ENCODE results near the gene SCAMP2.

GRCh38 chr15:74801311-74801997 is 71.7 kb downstream of the SCAMP2 start:
- TF ChIP-seq EZH2 (IDR thresholded peaks at IDR 0.05) (no peak), POLR2A (IDR thresholded peaks at IDR 0.05; ENCODE audit: borderline replicate concordance, extremely low read depth, insufficient read depth, insufficient read length) (no peak), SP1 (IDR thresholded peaks at IDR 0.05; ENCODE audit: low read depth) (no peak), SIN3A (IDR thresholded peaks at IDR 0.05; ENCODE audit: low read depth) (no peak), CTCF (IDR thresholded peaks at IDR 0.05 in 2 of 3, conservative IDR thresholded peaks at IDR 0.05 in 1 of 3; ENCODE audit: borderline replicate concordance in 1 of 3, insufficient read depth in 1 of 3, low read depth in 2 of 3, low read length in 2 of 3) (no peak), EZH2phosphoT487 (IDR thresholded peaks at IDR 0.05; ENCODE audit: borderline replicate concordance) (no peak), EGR1 (IDR thresholded peaks at IDR 0.05; ENCODE audit: low read depth) (no peak), JUND (IDR thresholded peaks at IDR 0.05) (no peak)
- TF ChIP-seq, protein P1, sequence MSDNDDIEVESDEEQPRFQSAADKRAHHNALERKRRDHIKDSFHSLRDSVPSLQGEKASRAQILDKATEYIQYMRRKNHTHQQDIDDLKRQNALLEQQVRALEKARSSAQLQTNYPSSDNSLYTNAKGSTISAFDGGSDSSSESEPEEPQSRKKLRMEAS (IDR thresholded peaks at IDR 0.05) = no peak

All from HCT116 (cell line).